Stimulated activated CD8-positive, alpha-beta memory T cell treated with anti-CD3 and anti-CD28 coated beads, Interleukin-15, amount 100 ng/mL, for 1 hour (primary cell): ENCODE data around the gene RAB36.
"Not testable (repeated sequence)": the region's sequence is repeated elsewhere in the genome, so short reads cannot be mapped to it uniquely, and the experiment has no call there.

Source experiments
- DNase-seq: peaks from one replicate; pipeline ENCODE4 v3.0.0-alpha.2; 2020; ENCODE audit warnings: low read depth

Gene RAB36

DNA sequence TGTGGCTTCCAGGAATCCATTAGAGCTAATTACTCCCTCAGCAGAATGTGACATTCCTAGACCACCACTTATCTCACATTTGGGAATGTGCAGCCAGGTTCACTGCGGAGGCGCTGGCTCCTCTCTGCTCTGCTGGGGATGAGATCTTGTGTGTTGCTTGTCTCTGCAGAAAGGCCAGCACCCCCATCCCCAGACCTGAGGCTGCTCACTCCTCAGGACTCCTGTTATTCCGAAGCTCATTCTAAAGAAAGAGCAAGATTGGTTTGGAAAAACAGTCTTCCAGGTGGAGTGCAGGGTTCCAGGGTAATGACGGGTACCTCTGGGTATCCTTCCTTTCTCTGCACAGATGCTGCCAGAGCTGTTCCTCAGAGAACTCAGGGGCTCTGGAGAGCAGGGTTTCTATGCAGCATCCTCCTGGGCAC is 24.3 kb upstream of the RAB36 start:
- no peak for DNase-seq

DNA sequence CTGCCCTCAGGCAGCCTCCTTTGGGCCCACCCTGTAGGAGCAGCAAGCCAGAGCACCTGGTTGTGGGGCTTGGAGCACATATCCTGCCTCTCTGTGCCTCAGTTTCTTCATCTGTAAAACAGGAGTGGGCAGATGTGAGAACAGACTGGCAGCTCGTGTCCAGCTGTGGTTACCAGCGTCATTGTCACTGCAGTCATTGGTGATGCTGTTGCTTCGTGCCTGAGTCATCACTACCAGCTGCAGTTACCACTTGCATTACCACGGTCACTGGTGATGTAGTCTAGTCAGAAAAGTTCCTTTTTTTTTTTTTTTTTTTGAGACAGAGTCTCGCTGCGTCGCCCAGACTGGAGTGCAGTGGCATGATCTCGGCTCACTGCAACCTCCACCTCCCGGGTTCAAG is 23.9 kb upstream of the RAB36 start:
- no peak for DNase-seq

DNA sequence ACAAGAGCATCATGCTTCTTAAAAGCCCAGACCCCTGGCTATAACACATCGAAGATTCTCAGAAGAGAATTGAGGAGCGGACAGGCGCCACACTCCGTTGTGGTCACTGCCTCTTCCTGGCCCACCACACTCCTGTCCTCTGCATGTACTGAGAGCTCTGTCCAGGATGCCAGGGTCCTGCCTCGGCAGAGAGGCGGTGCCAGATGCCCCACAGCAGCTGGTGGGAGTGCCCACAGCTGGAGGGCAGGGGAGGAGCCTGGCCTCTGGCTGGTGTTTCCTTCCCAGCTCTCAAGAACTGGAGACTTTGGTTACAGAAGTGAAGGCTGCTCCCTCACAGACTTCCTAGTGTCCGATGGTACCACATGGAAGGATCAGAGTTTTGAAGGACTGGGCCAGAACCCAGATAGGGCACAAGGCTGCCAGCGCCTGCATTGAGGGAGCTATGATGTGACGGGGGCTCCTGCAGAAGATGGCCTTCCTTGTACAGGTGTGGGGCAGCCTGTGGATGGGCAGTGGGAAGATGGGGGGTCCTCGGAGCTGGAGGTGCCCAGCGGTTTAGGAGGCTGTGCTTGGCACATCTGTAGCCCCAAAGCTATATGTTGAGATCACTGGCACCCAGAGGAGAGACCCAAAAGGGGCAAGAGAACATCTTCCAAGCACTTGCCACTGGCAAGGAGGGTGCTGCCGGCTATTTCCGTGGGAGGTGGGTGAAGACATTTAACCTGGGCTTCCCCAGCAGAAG is 22.9 kb upstream of the RAB36 start:
- no peak for DNase-seq

DNA sequence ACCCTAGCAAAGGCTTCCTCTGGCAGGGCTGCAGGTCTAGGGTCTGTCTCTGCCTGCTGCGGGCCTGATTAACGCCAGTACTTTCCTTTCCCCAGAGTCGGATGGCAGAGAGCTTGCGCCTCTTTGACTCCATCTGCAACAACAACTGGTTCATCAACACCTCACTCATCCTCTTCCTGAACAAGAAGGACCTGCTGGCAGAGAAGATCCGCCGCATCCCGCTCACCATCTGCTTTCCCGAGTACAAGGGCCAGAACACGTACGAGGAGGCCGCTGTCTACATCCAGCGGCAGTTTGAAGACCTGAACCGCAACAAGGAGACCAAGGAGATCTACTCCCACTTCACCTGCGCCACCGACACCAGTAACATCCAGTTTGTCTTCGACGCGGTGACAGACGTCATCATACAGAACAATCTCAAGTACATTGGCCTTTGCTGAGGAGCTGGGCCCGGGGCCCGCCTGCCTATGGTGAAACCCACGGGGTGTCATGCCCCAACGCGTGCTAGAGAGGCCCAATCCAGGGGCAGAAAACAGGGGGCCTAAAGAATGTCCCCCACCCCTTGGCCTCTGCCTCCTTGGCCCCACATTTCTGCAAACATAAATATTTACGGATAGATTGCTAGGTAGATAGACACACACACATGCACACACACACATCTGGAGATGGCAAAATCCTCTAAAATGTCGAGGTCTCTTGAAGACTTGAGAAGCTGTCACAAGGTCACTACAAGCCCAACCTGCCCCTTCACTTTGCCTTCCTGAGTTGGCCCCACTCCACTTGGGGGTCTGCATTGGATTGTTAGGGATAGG is 22.1 kb upstream of the RAB36 start:
- no peak for DNase-seq

DNA sequence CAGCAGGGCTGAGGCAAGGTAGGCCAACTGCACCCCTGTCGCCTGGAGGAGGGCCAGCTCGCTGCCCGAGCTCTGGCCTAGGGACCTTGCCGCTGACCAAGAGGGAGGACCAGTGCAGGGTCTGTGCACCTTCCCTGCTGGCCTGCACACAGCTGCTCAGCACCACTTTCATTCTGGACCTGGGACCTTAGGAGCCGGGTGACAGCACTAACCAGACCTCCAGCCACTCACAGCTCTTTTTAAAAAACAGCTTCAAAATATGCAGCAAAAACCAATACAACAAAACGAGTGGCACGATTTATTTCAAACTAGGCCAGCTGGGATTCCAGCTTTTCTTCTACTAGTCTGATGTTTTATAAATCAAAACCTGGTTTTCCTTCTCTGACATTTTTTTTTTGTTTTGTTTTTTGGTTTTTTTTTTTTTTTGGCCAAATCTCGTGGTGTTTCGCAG is 21.4 kb upstream of the RAB36 start:
- DNase-seq = no peak

DNA sequence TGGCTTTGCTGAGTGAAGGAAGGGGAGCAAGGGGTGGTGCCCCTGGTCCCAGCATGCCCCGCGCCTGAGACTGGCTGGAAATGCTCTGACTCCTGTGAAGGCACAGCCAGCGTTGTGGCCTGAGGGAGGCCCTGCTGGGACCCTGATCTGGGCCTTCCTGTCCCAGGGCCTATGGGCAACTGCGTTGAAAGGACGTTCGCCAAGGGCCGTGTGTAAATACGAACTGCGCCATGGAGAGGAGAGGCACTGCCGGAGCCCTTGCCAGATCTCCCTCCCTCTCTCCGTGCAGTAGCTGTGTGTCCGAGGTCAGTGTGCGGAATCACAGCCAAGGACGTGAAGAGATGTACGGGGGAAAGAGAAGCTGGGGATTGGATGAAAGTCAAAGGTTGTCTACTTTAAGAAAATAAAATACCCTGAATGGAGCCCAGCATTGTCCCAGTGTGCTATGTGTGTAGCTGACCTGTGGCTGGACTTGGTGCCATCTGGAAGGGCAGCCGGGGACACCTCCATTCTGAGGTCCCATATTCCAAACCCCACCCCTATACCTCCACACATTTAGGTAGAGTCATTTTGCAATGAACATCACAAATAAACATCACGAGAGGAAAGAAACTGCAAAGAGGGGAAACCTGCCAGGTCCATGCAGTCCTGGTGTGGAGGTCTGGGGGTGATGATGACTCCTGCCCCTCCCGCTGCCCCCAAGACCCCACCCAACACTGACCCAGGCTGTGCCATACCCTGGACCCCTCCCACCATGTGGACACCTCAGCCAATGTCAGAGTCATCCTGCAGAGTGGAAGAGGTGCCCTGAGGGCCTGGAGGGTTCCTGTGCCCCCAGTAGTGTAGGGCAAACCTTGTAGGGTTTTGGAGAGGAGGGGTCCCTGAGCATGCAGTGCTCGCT is 20.4 kb upstream of the RAB36 start:
- no peak for DNase-seq

DNA sequence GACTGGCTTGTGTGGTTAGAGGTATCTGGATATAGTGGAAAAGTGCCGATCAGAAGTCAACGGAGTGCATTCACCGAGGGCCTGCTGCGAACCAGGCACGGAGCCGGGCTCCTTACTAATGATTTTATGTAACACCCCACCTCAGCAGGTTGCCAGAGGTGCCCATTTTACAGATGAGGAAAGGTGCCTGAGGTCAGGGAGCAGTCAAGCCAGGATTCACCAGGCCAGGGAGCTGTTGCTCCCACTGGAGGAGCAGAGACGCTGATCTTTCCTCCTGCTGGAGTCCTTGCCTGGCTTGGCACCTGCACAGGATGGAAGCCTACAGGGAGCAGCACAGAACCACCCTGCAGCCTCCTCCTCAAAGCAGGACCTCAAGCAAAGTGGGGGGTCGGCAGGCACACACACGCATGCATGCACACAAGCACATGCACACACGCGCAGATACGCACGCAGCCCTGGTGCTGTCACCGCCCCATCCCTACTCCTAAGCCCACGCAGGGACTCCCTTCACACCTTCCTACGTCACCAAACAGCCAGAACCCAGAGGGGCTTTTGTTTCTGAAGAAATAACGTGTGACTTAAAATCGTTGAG is 19.7 kb upstream of the RAB36 start:
- DNase-seq = no peak

DNA sequence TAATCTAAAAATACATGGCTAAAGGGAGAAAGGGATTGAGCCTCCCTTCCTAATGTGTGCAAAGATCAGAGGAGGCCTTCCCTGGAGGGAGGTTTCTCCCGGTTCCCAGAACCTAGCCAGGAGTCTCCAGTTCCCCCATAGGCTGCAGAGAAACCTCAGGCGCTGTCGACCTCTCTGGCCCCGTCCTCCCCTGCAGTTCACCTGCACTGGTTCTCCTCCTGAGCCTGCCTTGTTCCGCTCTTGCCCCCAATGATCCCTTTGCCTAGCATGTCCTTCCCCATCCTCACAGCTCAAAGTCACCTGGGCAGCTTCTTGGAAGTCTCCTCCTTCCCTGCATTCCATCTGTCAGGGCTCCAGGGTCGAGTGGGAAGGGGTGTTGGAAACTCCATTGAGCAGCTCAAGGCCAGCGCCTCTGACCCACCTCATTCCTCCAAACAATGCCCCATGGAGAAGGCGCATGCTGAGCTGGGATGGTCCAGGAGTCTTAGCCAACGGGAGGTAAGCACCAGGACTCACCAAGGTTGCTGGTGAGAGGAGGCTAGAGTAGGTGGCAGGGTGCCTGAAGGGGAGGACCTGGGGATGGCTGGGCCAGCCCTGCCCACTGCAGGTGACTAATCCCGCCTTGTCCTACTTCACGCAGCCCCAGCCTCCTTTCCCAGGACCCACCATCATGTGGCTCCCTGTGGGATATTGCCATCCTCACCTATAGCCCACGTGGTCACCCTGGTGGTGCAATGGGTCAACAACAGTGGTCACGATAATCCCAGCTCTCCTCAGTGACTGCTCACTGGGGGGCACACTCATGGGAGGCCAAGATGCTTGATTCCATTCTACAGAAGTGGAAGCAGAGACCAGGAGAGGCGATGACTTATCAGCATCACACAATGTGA is 18.9 kb upstream of the RAB36 start:
- no peak for DNase-seq

DNA sequence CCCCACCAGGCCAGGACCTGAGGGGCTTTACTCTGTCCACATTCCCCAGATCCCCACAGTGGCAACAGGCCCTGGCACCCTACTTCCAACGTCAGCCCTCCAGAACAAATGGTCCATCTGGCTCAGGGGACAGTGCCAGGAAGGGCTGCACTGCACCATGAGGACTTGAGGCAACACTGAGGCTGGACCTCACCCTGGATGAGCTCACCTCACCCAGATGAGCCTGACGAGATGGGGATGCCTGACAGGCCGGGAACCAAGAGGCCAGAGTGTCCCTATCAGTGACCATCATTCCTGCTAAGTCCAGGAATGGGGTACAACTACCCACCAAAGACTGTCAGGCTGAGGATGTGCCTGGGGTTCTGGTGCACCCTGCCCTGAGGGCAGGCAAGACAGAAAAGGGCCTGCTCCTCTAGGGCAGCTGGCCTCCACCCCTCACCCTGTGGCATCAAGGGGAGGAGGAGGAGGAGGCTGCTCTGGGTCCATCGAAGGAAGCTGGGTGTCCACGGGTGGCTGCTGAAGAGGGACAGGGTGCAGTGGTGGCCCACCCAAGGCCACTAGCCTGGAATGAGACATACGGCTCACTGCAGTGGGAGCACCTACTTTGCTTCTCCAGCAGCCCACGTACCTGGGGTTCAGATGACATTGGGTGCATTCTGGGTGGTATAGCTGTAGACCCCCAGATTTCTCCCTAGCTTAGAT is 18.1 kb upstream of the RAB36 start:
- DNase-seq = no peak

DNA sequence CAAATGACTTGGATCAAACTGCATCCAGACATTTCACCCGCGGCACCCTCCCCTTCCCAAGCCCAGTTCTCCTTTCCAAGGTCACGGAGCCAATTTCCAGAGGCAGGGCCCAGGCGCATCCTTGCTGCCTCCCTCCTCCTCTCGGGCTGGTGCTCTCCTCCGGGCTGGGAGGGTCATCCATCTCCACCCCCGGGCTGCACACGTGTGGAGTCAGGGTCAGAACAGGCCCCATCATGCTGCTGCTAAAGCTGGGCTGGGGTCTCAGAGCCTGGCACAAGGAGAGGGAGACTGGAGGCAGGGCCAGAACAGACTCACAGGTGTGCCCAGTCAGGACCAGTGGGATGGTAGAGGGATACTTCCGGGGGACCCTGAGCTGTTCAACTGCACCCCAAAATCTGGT is 17.5 kb upstream of the RAB36 start:
- no peak for DNase-seq

DNA sequence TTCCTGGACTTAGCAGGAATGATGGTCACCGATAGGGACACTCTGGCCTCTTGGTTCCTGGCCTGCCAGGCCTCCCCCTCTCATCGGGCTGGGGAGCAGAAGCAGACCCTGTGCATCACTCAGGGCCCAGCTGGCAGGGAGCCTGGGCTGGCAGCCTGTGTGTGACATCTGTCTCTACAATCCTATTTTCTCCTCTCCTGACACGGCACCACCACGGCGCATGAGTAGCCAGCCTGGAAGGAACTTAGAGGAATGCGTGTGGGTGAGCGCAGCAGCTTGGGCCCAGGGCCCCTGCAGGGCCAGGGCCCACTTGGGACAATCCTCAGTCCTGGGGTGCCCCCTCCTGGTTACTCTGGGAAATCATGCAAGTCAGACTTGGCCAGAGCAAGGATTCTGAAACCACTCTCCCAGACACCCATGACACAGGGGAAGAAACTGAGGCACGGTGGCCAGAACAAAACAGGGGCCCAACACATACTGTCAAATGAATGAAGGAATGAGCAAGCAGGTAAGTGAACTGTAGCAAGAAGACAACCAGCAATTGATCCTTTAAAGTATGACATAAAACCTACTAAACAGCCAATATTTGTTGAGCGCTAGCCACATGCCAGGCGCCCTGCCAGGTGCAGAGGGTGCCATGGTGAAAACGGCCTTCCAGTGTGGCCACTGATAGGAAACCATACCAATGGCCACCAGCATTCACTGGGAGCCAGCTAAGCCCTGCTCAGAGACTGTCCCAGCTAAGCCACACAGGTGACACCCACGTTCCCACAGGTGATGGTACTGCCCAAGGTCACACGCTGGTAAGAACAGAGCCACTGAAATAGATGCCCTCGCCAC is 16.8 kb upstream of the RAB36 start:
- peak; percentile 60 for DNase-seq

DNA sequence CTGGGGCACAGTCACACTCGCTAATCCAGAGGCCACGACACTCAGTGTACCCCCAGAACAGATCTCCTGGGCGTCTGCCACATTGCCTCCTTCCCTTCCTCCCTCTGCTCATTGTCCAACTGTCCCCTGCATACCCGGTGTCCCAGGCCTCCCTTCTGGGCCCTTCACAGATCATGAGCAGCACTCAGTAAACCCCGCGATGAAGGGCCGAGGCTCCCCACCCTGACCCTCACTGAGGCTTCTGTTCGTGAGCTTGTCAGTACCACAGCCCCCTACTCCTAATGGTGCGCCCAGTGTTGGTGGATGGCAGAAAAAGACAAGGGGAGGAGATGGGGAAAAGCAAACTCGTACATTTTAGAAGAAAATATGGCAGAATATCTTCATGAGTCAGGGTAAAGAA is 16.1 kb upstream of the RAB36 start:
- no peak for DNase-seq

DNA sequence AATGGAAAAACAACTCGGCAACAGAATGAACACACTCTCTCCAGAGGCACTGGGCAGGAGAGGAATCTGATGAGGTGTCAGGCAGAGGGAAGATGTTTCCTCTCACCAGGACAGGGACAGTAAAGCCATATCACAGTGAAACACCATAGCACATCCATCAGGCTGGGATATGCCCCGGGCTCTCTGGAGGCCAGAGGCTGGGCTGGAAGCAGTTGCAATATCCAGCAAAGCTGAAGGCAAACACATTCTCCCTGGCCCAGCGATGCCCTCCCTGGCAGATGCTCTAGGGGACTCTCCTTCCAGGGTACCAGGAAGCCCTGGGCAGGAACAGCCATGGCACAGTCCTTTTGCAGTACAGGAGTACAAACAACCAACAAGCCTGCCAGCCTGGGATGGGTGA is 14.6 kb upstream of the RAB36 start:
- no peak for DNase-seq

DNA sequence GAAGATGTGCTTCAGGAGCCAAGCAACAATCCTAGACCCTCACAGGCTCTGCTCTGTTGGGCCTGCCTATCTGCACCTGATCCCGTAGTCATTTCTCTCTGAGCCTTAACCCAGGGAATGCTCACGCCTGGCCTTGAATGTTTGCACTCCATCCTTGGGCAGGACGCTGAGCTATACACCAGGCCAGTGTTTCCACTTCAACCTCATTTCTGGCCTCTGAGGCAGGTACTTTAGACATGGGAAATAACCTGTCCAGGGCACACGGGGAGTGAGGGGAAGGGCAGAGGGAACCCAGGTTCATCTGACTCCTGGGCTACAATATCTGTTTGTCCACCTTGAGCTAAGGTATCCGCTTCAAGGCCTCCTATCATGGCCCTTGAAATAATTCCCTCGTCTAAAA is 13.3 kb upstream of the RAB36 start:
- no peak for DNase-seq

DNA sequence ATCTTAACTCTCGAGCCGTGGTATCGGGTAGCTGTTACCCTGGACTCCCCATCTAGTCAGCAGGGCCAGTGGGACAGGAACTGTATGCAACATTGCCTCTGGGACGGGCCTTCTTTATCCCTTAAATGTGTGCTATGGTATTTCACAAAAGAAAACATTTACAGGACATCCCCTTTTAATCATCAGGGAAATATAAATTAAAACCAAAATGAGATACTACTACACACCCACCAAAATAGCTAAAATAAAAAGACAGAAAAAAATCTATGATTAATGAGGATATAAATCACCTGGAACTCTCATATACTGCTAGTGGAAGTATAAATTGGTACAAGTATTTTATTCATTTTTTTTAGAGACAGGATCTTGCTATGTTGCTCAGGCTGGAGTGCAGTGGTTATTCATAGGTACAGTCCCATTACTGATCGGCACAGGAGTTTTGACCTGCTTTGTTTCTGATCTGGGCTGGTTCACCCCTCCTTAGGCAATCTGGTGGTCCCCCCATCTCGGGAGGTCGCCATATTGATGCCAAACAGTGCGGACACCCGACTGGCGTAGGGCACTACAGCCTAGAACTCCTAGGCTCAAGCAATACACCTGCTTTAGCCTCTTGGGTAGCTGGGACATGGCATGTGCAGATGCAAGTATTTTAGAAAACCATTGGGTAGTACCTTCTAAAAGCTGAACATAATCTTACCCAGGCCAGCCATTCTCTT is 12.7 kb upstream of the RAB36 start:
- no peak for DNase-seq

DNA sequence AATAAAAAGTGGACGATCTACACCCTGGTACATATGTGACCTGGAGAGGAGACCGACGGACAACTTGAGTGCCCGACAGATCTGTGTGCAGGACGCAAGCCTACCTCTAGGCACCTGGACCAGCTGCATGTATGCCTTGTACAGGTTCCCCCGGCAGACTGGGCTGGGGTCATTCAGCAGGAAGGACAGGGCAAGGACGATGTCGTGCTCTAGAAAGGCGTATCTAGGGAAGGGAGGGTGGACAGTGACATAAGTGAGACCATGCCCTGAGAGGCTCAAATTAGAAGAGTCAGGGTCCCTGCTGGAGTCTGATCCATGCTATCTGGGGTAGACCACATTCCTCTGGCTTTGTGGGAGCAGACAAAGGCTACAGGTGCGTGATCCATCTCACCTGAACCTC is 11.4 kb upstream of the RAB36 start:
- no peak for DNase-seq

DNA sequence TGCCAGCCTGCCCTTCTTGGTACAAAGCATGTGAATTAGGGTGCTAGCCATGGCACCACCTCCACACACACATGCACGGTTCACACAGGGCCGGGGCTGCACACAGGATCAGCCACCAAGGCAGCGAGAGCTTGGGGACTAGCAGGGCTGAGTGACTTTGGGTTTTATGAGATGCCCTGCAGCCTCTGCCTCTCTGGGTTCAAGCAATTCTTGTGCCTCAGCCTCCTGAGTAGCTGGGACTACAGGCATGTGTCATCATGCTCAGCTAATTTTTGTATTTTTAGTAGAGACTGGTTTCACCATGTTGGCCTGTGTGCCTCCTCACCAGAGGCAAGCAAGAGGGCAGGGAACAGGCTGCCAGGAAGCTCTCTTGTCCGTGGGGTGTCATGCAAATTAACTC is 8.3 kb upstream of the RAB36 start:
- DNase-seq = not testable (repeated sequence)

DNA sequence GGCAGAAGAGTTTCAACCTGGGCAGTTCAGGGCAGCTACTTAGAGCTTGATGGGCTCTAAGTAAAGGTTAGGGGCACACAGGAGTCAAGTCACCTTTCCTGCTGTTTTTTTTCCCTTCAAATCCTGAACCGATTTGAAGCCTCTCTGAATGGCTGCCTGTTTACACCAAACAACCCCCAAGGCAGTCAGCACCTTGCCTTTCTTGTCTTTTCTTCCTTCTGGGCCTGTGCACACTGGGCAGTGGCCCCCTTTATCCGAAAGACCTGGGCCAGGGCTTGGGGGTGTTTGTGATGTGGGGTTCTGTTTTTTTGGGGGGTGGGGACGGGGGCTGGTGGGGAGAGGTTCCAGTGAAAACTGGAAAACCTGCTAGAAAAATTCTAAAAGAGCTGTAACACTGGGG is 7.8 kb upstream of the RAB36 start:
- no peak for DNase-seq
